Lower lobe of right lung (tissue), 2 donors: Measurements from ENCODE around the gene ENTR1. TPM values are rescaled to one million over a fixed set of nuclear protein-coding genes. Genes with fewer than 3 reads are reported as not detected.
"Not testable (repeated sequence)": the region's sequence is repeated elsewhere in the genome, so short reads cannot be mapped to it uniquely, and the experiment has no call there.

Experiments
- ATAC-seq, 2 donors: fragments of 200-7000 bp; cut with Tn5 transposase; one replicate each; pipeline ENCODE4 v1.9.1; 2020 to 2022; ENCODE audit warnings: mild to moderate bottlenecking in 2 of 2, moderate library complexity in 2 of 2
- DNase-seq: peaks from one replicate; pipeline ENCODE4 v3.0.0-alpha.2; 2020
- H3K27ac ChIP-seq: fragments of 200-600 bp; one replicate; pipeline ENCODE4 v1.8.0; 2022
- H3K27me3 ChIP-seq: fragments of 200-600 bp; one replicate; pipeline ENCODE4 v1.8.0; 2022; ENCODE audit warnings: low read depth
- H3K36me3 ChIP-seq: fragments of 200-600 bp; one replicate; pipeline ENCODE4 v1.8.0; 2022; ENCODE audit warnings: mild to moderate bottlenecking
- H3K4me1 ChIP-seq: fragments of 200-600 bp; one replicate; pipeline ENCODE4 v1.8.0; 2022
- H3K4me3 ChIP-seq: fragments of 200-600 bp; one replicate; pipeline ENCODE4 v1.8.0; 2022; ENCODE audit warnings: mild to moderate bottlenecking
- H3K9me3 ChIP-seq: fragments of 200-600 bp; one replicate; pipeline ENCODE4 v1.8.0; 2022
- intact Hi-C: fragments of 100-400 bp; cut with DNase I; formaldehyde crosslinking; loops from one replicate; pipeline ENCODE4 v1.11.0; 2022
- total RNA-seq: library from RNA; stranded (reverse); fragmentation: NEBNext Ultra II Directional; extraction: Animal tissue kit (Norgen Biotek cat#: 25700); gene quantifications from one replicate; pipeline ENCODE4 v1.2.1, GENCODE V29; 2021
- TF ChIP-seq, protein P1 (sequence below): fragments of 200-600 bp; IDR thresholded peaks from one replicate; pipeline ENCODE4 v1.8.0; 2022; ENCODE audit warnings: antibody characterized with exemption, mild to moderate bottlenecking
- donor health status: DM: no; HTN: yes; CAD: no; lungs with severe emphysema.

Gene ENTR1
- total RNA-seq, 1 donor from 2014 or later = 34.3 TPM

DNA sequence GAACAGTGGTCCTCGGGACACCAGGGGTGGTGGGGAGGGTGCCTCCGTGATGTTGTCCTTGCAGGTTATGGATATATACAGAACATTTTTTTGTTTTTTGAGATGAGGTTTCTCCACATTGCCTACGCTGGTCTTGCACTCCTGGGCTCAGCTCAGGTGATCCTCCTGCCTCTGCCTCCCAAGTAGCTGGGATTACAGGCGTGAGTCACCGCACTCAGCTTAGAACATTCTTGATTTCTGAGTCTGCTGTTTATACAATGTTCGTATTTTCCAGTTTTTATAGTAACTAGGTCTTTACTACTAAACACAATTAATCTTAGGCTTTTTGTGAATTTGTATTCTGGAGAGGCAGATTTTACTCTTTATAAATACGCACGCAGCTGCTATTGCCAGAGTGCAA lies 6.0 kb upstream of the ENTR1 start:
- no peaks in the 10 kb centered on the region for H3K27me3 ChIP-seq
- intact Hi-C loops = no loop called here
- DNase-seq (no peak), ATAC-seq (no peak)
- H3K36me3 ChIP-seq = peaks cover 96% of the 10 kb centered on the region
- TF ChIP-seq, protein P1, sequence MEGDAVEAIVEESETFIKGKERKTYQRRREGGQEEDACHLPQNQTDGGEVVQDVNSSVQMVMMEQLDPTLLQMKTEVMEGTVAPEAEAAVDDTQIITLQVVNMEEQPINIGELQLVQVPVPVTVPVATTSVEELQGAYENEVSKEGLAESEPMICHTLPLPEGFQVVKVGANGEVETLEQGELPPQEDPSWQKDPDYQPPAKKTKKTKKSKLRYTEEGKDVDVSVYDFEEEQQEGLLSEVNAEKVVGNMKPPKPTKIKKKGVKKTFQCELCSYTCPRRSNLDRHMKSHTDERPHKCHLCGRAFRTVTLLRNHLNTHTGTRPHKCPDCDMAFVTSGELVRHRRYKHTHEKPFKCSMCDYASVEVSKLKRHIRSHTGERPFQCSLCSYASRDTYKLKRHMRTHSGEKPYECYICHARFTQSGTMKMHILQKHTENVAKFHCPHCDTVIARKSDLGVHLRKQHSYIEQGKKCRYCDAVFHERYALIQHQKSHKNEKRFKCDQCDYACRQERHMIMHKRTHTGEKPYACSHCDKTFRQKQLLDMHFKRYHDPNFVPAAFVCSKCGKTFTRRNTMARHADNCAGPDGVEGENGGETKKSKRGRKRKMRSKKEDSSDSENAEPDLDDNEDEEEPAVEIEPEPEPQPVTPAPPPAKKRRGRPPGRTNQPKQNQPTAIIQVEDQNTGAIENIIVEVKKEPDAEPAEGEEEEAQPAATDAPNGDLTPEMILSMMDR = no peak
- no peak overlapping the region for H3K27ac ChIP-seq
- H3K4me3 ChIP-seq = no peak overlapping the region
- H3K9me3 ChIP-seq = no peaks in the 10 kb centered on the region
- H3K4me1 ChIP-seq = peaks cover 6% of the 10 kb centered on the region

DNA sequence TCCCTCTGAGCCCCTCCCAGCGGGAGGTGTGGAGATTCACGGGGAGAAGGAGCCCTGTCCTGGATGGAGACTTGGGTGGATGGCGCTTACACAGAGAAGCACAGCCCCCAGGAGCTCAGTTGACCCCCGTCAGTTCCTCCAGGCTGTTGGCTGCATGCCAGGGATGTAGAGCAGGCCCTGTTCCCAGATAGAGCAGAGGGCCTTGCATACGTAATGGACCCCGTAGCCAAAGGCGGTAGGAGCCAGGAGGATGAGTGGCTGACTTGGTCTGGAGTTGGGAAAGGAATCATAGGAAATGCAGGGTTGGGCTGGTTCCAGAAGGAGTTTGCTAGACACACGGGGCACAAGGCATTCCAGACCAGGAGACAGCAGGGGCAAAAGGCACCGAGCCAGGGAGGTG lies 2.5 kb upstream of the ENTR1 start:
- peaks cover 62% of the 10 kb centered on the region for H3K36me3 ChIP-seq
- DNase-seq (no peak), ATAC-seq (no peak)

DNA sequence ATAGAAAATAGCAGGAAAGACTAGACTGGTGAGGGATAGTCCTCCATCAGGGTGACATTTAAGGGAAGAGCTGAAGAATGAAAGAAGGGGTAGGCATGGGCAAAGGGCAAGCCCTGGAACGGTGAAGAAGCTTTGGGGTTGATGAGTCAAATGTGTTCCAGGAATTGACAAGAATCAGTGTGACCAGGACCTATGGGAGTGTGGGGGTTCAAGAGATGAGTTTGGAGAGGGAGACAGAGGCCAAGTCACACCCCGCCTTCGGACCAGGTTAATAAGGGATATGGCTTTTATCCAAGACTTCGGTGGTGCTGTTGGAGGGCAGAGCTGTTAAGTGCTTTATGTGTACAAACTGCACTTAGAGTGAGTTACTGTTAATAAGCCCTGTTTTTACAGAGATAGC lies 964 bp upstream of the ENTR1 start:
- Histone ChIP-seq H3K36me3 (peaks cover 61% of the 10 kb centered on the region), H3K27me3 (no peaks in the 10 kb centered on the region), H3K9me3 (no peaks in the 10 kb centered on the region), H3K4me3 (peak overlapping the region; percentile 99), H3K27ac (peak overlapping the region; percentile 94), H3K4me1 (peaks cover 28% of the 10 kb centered on the region)
- TF ChIP-seq, protein P1 = no peak
- intact Hi-C loops = no loop called here
- DNase-seq (no peak), ATAC-seq (no peak)

More for the DNA sequence above, 2.5 kb upstream of the ENTR1 start:
- Histone ChIP-seq H3K27ac (no peak overlapping the region), H3K27me3 (no peaks in the 10 kb centered on the region), H3K9me3 (no peaks in the 10 kb centered on the region), H3K4me3 (no peak overlapping the region), H3K4me1 (peaks cover 28% of the 10 kb centered on the region)
- TF ChIP-seq, protein P1 = no peak
- intact Hi-C loops = no loop called here

- TF ChIP-seq, protein P1 = no peak
- Histone ChIP-seq H3K4me1 (peaks cover 28% of the 10 kb centered on the region), H3K9me3 (no peaks in the 10 kb centered on the region), H3K4me3 (peak overlapping the region; percentile 99), H3K27ac (peak overlapping the region; percentile 80), H3K27me3 (no peaks in the 10 kb centered on the region), H3K36me3 (peaks cover 61% of the 10 kb centered on the region)
- DNase-seq = peak; percentile 64
- peak; percentile 37 to 56 for ATAC-seq
- intact Hi-C loops = no loop called here
Observed at GRCh38 chr9:136409557-136410455, 608 bp downstream of the ENTR1 start.

- intact Hi-C loops = no loop called here
- Histone ChIP-seq H3K27ac (no peak overlapping the region), H3K4me3 (no peak overlapping the region), H3K4me1 (peaks cover 28% of the 10 kb centered on the region), H3K27me3 (no peaks in the 10 kb centered on the region), H3K36me3 (peaks cover 57% of the 10 kb centered on the region), H3K9me3 (no peaks in the 10 kb centered on the region)
- TF ChIP-seq, protein P1 = no peak
- ATAC-seq = no peak
- no peak for DNase-seq
Observed at GRCh38 chr9:136407911-136408310, 2.5 kb downstream of the ENTR1 start.

DNA sequence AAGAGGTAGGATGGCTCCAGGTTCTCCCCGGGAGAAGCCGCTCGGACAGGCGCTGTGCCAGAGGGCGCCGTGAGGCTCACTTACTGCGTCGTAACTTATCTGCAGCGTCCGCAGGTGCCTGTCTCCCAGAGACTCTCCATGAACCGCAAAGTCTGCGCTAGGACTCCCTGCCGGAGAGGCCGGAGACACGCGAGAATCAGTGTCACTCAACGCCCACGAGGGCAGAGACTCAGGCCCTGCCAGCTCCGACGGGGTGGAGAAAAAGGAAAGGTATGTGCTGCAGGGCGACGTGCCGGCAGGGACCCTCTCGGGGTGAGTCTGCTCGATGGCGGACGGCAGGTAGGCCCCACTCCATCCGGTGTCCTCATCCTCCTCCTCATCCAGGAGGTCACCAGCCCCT lies 3.4 kb downstream of the ENTR1 start:
- Histone ChIP-seq H3K4me1 (peaks cover 28% of the 10 kb centered on the region), H3K36me3 (peaks cover 48% of the 10 kb centered on the region)
- DNase-seq, H3K27ac ChIP-seq, H3K9me3 ChIP-seq, H3K4me3 ChIP-seq, ATAC-seq, H3K27me3 ChIP-seq, intact Hi-C loops: not testable (repeated sequence)

DNA sequence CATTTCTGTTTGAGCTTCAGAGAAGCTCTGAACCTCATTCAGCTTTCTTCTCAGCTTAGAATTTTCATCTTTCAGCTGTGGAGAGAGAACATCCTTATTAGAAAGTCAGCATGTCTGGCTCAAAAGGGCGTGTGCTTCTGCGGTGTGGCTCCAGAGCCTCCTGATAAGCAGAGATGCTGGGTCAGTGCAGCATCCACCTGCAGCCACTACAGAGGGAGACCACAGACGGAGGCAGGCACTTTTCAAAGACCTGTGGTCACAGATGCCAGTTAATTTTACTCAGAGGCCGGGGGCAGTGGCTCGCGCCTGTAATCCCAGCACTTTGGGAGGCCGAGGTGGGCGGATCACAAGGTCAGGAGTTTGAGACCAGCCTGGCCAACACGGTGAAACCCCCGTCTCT lies 4.5 kb downstream of the ENTR1 start:
- ATAC-seq, H3K27me3 ChIP-seq, intact Hi-C loops, H3K4me3 ChIP-seq, H3K27ac ChIP-seq, DNase-seq, H3K9me3 ChIP-seq: not testable (repeated sequence)
- Histone ChIP-seq H3K4me1 (peaks cover 17% of the 10 kb centered on the region), H3K36me3 (peaks cover 46% of the 10 kb centered on the region)
